ENCODE results near the gene TOR1B.
A peak's percentile ranks its signal among the peaks of the same experiment; 100 is the strongest.

TOR1B gene

DNA sequence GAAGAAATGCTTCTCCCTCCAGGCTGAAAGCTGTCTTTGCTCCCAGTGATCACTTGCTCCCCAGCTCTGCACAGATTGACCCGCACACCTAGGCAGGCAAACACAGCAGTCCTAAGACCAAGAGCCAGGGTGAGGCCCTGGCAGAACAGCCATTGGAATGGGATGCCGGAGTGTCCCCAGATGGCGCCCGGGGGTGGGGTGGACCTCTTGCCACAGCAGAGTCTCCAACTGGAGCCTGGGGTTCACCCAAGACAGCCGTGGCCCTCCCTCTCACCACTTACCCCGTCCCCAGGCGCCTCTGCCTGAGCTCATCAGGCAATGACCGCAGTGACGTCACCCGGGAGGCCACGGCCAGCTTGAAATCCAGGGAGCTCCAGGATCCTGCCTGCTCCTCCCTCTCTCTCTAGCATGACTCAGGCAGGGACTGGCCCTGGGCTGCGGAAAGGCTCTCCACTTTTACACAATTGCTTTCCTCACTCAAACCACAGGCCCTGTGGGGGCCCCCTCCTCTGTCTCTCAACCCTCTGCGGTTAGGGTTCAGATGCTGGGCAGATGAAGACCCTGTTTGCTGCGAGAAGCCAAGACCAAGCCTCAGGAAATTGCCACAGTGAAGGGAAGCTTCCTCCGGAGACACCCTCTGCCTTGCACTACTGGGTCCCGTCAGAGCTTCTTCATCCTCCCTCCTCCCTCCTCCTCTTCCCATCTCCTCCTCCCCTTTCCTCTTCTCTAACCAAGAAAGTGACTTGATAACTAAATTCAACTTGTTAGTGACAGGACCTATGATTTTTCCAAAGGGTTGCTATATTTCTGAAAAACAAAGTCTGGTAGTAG is 25.8 kb upstream of the TOR1B start:
- peak; percentile 45 for DNase-seq (ENCODE audit: low spot score)
- in situ Hi-C loops (cut with MboI; ENCODE audit: low sequenced_read_pairs, unreplicated experiment): loop anchor here (25.0 kb wide), 1 partner anchor 640 kb away; no protein-coding TSS in a partner anchor
- TF ChIP-seq, protein P1, sequence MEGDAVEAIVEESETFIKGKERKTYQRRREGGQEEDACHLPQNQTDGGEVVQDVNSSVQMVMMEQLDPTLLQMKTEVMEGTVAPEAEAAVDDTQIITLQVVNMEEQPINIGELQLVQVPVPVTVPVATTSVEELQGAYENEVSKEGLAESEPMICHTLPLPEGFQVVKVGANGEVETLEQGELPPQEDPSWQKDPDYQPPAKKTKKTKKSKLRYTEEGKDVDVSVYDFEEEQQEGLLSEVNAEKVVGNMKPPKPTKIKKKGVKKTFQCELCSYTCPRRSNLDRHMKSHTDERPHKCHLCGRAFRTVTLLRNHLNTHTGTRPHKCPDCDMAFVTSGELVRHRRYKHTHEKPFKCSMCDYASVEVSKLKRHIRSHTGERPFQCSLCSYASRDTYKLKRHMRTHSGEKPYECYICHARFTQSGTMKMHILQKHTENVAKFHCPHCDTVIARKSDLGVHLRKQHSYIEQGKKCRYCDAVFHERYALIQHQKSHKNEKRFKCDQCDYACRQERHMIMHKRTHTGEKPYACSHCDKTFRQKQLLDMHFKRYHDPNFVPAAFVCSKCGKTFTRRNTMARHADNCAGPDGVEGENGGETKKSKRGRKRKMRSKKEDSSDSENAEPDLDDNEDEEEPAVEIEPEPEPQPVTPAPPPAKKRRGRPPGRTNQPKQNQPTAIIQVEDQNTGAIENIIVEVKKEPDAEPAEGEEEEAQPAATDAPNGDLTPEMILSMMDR (IDR thresholded peaks at IDR 0.05; ENCODE audit: borderline replicate concordance, control extremely low read depth, extremely low read depth, insufficient read depth, missing control alignments): no peak

DNA sequence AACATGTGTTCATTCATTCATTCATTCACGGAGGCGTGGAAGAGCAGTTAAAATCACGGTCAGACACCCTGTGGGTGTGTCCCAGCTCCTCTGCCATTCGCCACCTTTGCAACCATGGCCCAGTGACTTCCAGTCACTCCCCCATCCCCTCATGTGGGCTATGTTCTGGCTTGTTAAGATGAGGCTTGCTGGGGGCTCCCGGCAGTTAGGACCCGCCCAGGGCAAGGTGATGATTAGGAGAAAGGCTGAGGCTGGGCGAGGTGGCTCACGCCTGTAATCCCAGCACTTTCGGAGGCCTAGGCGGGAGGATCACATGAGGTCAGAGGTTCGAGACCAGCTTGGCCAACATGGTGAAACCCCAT is 25.2 kb upstream of the TOR1B start:
- DNase-seq (ENCODE audit: low spot score): no peak
- TF ChIP-seq, protein P1 (IDR thresholded peaks at IDR 0.05; ENCODE audit: borderline replicate concordance, control extremely low read depth, extremely low read depth, insufficient read depth, missing control alignments): no peak
- in situ Hi-C loops (cut with MboI; ENCODE audit: low sequenced_read_pairs, unreplicated experiment): loop anchor here (25.0 kb wide), 1 partner anchor 640 kb away; no protein-coding TSS in a partner anchor

DNA sequence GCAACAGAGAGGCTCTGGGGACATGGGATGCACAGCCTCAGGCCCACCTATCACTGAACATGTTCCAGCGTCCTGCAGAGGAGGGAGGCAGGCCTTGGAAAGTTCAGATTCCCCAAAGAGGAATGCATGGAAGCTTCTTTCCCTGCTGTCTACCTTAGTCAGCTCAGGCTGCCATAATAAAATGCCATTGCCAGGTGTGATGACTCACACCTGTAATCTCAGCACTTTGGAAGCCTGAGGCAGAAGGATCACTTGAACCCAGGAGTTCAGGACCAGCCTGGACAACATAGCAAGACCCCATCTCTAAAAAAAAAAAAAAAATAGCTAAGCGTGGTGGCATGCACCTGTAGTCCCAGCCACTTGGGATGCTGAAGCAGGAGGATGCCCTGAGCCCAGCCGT is 24.5 kb upstream of the TOR1B start:
- TF ChIP-seq, protein P1 (IDR thresholded peaks at IDR 0.05; ENCODE audit: borderline replicate concordance, control extremely low read depth, extremely low read depth, insufficient read depth, missing control alignments): no peak
- no peak for DNase-seq (ENCODE audit: low spot score)
- in situ Hi-C loops (cut with MboI; ENCODE audit: low sequenced_read_pairs, unreplicated experiment): loop anchor here (25.0 kb wide), 1 partner anchor 641 kb away; no protein-coding TSS in a partner anchor

DNA sequence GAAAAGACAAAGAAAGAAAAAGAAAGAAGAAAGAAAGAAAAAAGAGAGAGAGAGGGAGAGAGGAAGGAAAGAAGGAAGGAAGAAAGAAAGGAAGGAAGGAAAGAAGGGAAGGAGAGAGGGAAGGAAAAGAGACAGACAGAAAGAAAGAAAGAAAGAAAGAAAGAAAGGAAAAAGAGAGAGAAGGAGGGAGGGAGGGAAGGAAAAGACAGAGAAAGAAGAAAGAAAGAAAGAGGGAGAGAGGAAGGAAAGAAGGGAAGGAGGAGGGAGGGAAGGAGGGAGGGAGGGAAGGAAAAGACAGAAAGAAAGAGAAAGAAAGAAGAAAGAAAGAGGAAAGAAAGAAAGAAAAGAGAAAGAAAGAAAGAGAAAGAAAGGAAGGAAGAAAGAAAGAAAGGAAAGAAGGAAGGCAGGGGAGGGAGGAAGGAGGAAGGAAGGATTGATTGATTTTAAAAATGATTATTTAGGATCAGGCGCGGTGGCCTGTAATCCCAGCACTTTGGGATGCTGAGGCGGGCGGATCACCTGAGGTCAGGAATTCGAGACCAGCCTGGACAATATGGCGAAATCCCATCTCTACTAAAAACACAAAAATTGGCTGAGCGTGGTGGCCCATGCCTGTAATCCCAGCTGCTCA is 23.3 kb upstream of the TOR1B start:
- in situ Hi-C loops (cut with MboI; ENCODE audit: low sequenced_read_pairs, unreplicated experiment): loop anchor here (5.0 to 25.0 kb wide), 3 partner anchors 42 to 642 kb away; partner anchors contain the start of gene ASB6
- DNase-seq (ENCODE audit: low spot score): no peak
- TF ChIP-seq, protein P1 (IDR thresholded peaks at IDR 0.05; ENCODE audit: borderline replicate concordance, control extremely low read depth, extremely low read depth, insufficient read depth, missing control alignments): no peak

DNA sequence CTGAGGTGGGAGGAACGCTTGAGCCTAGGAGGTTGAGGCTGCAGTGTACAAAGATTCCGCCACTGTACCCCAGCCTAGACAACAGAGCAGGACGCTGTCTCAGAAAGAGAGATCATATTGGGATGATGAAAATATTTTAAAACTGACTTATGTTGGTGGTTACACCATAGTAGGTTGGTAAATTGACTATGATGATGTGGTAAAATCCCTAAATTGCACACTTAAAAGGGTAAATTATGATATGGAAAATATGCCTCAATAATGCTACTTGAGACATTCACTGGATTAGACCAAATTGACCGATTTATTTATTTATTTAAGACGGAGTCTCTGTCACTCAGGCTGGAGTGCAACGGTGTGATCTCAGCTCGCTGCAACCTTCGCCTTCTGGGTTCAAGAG is 21.9 kb upstream of the TOR1B start:
- TF ChIP-seq, protein P1 (IDR thresholded peaks at IDR 0.05; ENCODE audit: borderline replicate concordance, control extremely low read depth, extremely low read depth, insufficient read depth, missing control alignments): no peak
- DNase-seq (ENCODE audit: low spot score): no peak
- in situ Hi-C loops (cut with MboI; ENCODE audit: low sequenced_read_pairs, unreplicated experiment): loop anchor here (5.0 to 25.0 kb wide), 3 partner anchors 44 to 644 kb away; partner anchors contain the start of gene ASB6

GRCh38 chr9:129781981-129782380 is 21.0 kb upstream of the TOR1B start:
- in situ Hi-C loops (cut with MboI; ENCODE audit: low sequenced_read_pairs, unreplicated experiment): loop anchor here (5.0 to 25.0 kb wide), 3 partner anchors 45 to 645 kb away; partner anchors contain the start of gene ASB6
- no peak for DNase-seq (ENCODE audit: low spot score)
- TF ChIP-seq, protein P1 (IDR thresholded peaks at IDR 0.05; ENCODE audit: borderline replicate concordance, control extremely low read depth, extremely low read depth, insufficient read depth, missing control alignments): no peak

Measured in GM13976 (cell line).